HG03135 (cell line): ENCODE results near the gene GOSR1.
"Not testable (repeated sequence)": the region's sequence is repeated elsewhere in the genome, so short reads cannot be mapped to it uniquely, and the experiment has no call there.

Experiments used
- ATAC-seq: cut with Tn5 transposase; IDR thresholded peaks from one replicate; pipeline ENCODE4 v1.9.1; 2021; ENCODE audit warnings: mild to moderate bottlenecking, moderate library complexity; ENCODE audit not compliant: unreplicated experiment

Gene GOSR1

GRCh38 chr17:30560117-30561026 is 83.2 kb downstream of the GOSR1 start:
- ATAC-seq: not testable (repeated sequence)

GRCh38 chr17:30561766-30562165 is 84.6 kb downstream of the GOSR1 start:
- ATAC-seq: not testable (repeated sequence)

GRCh38 chr17:30563131-30563904 is 86.1 kb downstream of the GOSR1 start:
- ATAC-seq: not testable (repeated sequence)

GRCh38 chr17:30563905-30564390 is 86.7 kb downstream of the GOSR1 start:
- ATAC-seq: not testable (repeated sequence)

GRCh38 chr17:30564422-30565072 is 87.3 kb downstream of the GOSR1 start:
- ATAC-seq: not testable (repeated sequence)

GRCh38 chr17:30565073-30565935 is 88.1 kb downstream of the GOSR1 start:
- ATAC-seq: no peak

GRCh38 chr17:30566104-30566503 is 88.9 kb downstream of the GOSR1 start:
- not testable (repeated sequence) for ATAC-seq

GRCh38 chr17:30566516-30567225 is 89.5 kb downstream of the GOSR1 start:
- ATAC-seq: not testable (repeated sequence)

- ATAC-seq: no peak
Measured at GRCh38 chr17:30567231-30568116, 90.3 kb downstream of the GOSR1 start.

- ATAC-seq: no peak
Measured at GRCh38 chr17:30568117-30568430, 90.9 kb downstream of the GOSR1 start.

- ATAC-seq: not testable (repeated sequence)
Measured at GRCh38 chr17:30569531-30570175, 92.4 kb downstream of the GOSR1 start.

- ATAC-seq: no peak
Measured at GRCh38 chr17:30570191-30570590, 93.0 kb downstream of the GOSR1 start.

- ATAC-seq: no peak
Measured at GRCh38 chr17:30570596-30571265, 93.5 kb downstream of the GOSR1 start.

GRCh38 chr17:30571404-30571803 is 94.2 kb downstream of the GOSR1 start:
- not testable (repeated sequence) for ATAC-seq

- ATAC-seq: no peak
Measured at GRCh38 chr17:30571921-30572320, 94.7 kb downstream of the GOSR1 start.

GRCh38 chr17:30572651-30573554 is 95.7 kb downstream of the GOSR1 start:
- not testable (repeated sequence) for ATAC-seq
